Activated CD8-positive, alpha-beta memory T cell treated with anti-CD3 and anti-CD28 coated beads, Interleukin-2, amount 10 ng/mL, durations not matched to agents 7 days and 5 days (primary cell): ENCODE measurements around the gene EPHB2. TPM values are rescaled to one million over a fixed set of nuclear protein-coding genes. Genes with fewer than 3 reads are reported as not detected.

Experiments
- ATAC-seq: fragments of 150-1000 bp; cut with Tn5 transposase; one replicate; pipeline ENCODE4 v1.10.0; 2021; ENCODE audit warnings: moderate library complexity
- CTCF ChIA-PET: fragments of 350-600 bp; sonication (Branson Sonifier 250); formaldehyde crosslinking; loops from one replicate; lab custom pipeline; 2021; ENCODE audit warnings: antibody characterized with exemption; lab: Charles Lee
- DNase-seq: peaks from one replicate; pipeline ENCODE4 v3.0.0-alpha.2; 2020
- H3K27ac Mint-ChIP-seq: one replicate; pipeline ENCODE4 v1.8.0; 2021; ENCODE audit warnings: mild to moderate bottlenecking, mixed read lengths
- H3K27me3 Mint-ChIP-seq: one replicate; pipeline ENCODE4 v1.8.0; 2021; ENCODE audit warnings: mixed read lengths
- H3K36me3 Mint-ChIP-seq: one replicate; pipeline ENCODE4 v1.8.0; 2021; ENCODE audit warnings: mild to moderate bottlenecking, mixed read lengths
- H3K4me1 Mint-ChIP-seq: one replicate; pipeline ENCODE4 v1.8.0; 2021; ENCODE audit warnings: mixed read lengths
- H3K4me3 Mint-ChIP-seq: one replicate; pipeline ENCODE4 v1.8.0; 2021; ENCODE audit warnings: mild to moderate bottlenecking, moderate library complexity, mixed read lengths
- H3K9me3 Mint-ChIP-seq: one replicate; pipeline ENCODE4 v1.8.0; 2022; ENCODE audit warnings: low read depth, mixed read lengths
- total RNA-seq, 2 experiments: library from RNA; stranded (reverse); gene quantifications; one replicate each; pipeline ENCODE4 v1.2.3, GENCODE V29; 2021

Gene EPHB2
- total RNA-seq, 2 experiments from 2014 or later = 0.09 TPM

DNA sequence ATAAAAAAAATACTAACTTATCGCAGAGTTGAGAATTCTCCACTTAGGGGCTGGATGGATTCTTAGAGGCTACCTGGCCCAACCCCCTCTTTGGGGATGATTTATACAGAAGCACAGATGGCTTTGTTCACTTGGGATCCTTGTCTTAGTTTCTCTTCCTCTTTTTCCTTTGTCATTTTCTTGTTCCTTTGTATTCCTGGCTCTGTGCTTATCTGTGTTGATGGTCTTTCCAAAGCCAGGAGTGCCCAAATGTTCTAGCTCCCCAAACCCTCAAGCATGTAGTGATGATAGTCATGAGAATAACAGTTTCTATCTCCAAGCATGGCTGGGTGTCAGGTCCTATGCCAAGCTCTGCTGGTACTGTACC lies 27.4 kb downstream of the EPHB2 start:
- H3K4me1 Mint-ChIP-seq = no peaks in the 10 kb centered on the region
- CTCF ChIA-PET = no interaction called here
- ATAC-seq (no peak), DNase-seq (no peak)
- H3K27me3 Mint-ChIP-seq = peaks cover 8% of the 10 kb centered on the region
- H3K36me3 Mint-ChIP-seq = no peaks in the 10 kb centered on the region
- no peaks in the 10 kb centered on the region for H3K9me3 Mint-ChIP-seq
- H3K4me3 Mint-ChIP-seq = no peak overlapping the region
- H3K27ac Mint-ChIP-seq = no peak overlapping the region

DNA sequence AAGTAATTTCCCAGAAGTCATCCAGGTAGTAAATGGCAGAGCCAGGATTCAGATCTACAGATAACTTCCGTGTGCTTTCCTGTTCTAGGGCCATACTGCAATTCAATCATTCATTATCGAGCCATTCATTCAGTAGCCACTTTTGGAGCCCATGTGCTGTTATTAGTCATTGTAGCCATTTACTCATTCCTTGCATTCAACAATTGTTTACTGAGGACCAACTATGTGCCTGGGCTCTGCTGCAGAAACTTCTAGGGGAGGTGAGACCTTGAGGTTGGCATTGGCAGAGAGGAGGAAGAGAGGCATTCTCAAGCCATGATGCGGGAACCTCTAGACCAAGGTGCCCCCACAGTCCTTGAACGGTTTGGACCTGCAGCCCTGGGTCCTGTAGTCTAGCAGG lies 27.9 kb downstream of the EPHB2 start:
- Mint-ChIP-seq H3K9me3 (no peaks in the 10 kb centered on the region), H3K27ac (no peak overlapping the region), H3K27me3 (peaks cover 8% of the 10 kb centered on the region), H3K4me3 (no peak overlapping the region), H3K36me3 (no peaks in the 10 kb centered on the region), H3K4me1 (no peaks in the 10 kb centered on the region)
- DNase-seq = no peak
- no peak for ATAC-seq
- CTCF ChIA-PET = no interaction called here

DNA sequence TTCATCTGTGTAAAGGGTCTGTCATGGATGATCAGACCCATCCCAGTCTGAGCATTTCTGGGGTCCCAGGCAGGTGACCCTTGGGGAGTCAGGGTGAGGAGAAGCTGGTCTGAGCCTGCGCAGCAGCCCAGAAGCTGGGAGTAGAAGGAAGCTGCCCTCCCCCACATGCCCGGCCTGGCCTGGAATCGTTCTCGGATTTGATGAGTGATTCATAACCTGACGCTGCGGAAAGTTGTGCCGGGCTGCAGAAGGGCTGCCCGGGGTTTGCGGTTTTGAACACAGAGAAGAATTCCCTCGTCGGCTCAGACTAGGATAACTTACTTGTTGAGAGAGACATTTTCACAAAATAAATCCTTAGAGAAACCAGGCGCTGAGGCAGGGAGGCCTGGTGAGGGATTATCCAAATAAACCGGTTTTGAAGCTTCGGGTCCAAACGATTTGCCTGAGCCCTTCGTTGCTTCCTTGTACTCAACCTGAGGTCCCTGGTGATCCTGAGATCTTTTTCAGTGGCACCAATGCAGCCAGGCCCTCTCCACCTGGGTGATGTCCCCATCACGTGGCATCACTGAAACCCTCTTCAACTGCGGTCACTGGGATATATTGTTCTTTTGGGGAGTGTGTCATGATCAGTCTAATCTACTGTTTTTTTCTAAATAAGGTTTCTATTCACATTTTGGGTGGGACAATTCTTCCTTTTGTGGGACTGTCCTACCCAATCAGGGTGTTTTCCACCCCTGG lies 29.2 kb downstream of the EPHB2 start:
- CTCF ChIA-PET = no interaction called here
- no peak overlapping the region for H3K27ac Mint-ChIP-seq
- no peaks in the 10 kb centered on the region for H3K36me3 Mint-ChIP-seq
- DNase-seq = no peak
- no peaks in the 10 kb centered on the region for H3K9me3 Mint-ChIP-seq
- H3K27me3 Mint-ChIP-seq = peaks cover 10% of the 10 kb centered on the region
- no peaks in the 10 kb centered on the region for H3K4me1 Mint-ChIP-seq
- no peak overlapping the region for H3K4me3 Mint-ChIP-seq
- ATAC-seq = no peak

DNA sequence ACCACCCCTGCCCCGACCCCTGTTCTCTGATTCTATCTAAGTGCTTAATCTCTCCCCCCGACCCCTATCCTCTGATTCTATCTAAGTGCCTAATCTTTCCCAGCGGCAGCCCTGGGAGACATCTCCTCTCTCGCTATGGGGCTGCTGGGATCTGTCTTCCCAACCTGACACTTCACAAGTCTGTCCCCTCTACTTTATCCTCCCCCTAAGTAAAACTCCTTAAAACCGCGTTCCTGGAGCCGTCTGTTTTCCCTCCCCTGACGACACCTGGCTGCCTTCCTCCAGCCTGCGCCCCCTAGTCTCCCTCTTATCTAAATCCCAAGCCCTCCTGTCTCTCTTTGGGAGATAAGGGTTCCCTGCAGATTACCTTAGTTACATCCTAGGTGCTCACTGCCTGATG lies 30.5 kb downstream of the EPHB2 start:
- H3K36me3 Mint-ChIP-seq = no peaks in the 10 kb centered on the region

DNA sequence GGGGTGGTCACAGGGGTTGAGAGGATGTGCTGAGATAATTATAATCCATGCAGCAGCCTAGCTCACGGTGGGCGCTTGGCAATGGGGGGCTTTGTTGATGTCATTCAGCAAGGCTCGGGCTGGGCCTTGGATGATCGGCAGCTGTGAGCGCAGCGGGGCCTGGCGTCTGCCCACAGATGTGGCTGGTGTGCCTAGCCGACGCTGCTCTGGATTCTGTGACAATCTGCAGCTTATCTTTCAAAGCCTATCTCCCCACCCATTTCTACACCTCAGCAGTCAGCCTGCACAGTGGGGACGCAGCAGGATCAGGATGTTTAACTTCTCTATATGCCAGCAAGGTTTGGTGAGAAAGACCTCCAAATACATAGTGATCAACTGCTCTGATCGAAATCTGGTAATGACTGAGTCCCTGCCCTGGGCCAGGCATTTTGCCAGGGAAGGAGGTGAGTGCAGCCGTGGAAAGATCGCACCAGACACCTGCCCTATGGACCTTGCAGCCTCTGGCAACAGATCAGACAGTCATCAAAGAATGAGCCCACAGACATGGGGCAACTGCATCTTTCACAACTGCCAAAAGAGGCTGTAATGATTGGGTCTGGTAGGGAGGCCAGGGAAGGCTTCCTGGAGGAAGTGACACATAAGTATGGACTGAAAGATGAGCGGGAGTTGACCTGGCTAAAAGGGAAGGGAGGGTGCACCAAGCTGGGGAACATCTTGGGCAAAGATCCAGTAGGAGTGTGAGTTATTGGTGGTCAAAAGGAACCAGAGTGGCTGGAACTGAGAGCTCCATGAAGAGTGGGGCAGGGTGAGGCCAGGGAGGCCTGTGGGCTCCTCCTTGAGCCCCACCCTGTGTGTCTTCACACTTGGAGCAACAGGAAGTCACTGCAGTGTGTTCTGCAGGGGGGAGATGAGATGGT lies 35.3 kb downstream of the EPHB2 start:
- no peak overlapping the region for H3K27ac Mint-ChIP-seq
- H3K9me3 Mint-ChIP-seq = no peaks in the 10 kb centered on the region
- ATAC-seq = no peak
- H3K36me3 Mint-ChIP-seq = no peaks in the 10 kb centered on the region
- H3K4me1 Mint-ChIP-seq = peaks cover 5% of the 10 kb centered on the region
- no peak for DNase-seq
- no peak overlapping the region for H3K4me3 Mint-ChIP-seq
- CTCF ChIA-PET = interaction anchor here (1.4 kb wide), 2 partner anchors 8 to 111 kb away, joined by 3 to 4 read pairs; no protein-coding TSS in a partner anchor
- peaks cover 17% of the 10 kb centered on the region for H3K27me3 Mint-ChIP-seq

More for the DNA sequence above, 30.5 kb downstream of the EPHB2 start:
- Mint-ChIP-seq H3K9me3 (no peaks in the 10 kb centered on the region), H3K27me3 (peaks cover 17% of the 10 kb centered on the region), H3K27ac (no peak overlapping the region), H3K4me1 (no peaks in the 10 kb centered on the region), H3K4me3 (no peak overlapping the region)
- DNase-seq (no peak), ATAC-seq (no peak)
- CTCF ChIA-PET = no interaction called here

DNA sequence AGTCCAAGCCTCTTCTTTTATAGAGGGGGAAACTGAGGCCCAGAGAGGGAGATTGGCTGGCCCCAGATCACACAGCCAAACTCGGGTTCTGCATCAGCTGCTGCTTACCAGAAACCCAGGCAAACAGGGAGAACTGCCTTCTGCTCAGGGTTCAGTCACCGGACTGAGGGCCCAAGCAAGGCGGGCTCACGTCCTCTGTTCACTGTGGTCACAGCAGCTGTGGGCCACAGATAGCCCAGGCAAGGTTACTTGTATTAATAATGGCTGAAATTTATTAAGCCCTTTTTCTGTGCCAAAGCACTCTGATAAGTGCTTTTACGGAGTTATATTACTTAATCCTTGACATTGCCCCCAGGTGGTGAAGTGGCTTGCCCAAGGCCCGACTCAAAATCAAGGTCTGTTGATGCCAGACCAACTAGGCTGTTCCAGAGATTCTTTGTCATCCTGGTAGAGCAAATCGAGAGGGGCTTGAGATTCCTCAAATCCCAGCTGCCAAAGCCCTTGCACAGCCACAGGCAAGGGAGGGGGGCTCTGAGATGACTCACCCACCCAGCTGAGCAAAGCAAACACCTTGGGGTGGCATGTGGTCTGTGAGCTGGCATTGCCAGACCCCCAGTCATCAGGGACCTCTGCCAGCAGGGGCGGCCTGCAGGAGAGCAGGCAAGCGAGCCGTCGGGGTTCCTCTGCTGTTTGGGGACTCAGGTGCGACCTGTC lies 36.5 kb downstream of the EPHB2 start:
- no peak overlapping the region for H3K27ac Mint-ChIP-seq
- H3K4me3 Mint-ChIP-seq = no peak overlapping the region
- ATAC-seq (no peak), DNase-seq (no peak)
- peaks cover 5% of the 10 kb centered on the region for H3K4me1 Mint-ChIP-seq
- no peaks in the 10 kb centered on the region for H3K9me3 Mint-ChIP-seq
- CTCF ChIA-PET = no interaction called here
- no peaks in the 10 kb centered on the region for H3K36me3 Mint-ChIP-seq
- peaks cover 12% of the 10 kb centered on the region for H3K27me3 Mint-ChIP-seq

DNA sequence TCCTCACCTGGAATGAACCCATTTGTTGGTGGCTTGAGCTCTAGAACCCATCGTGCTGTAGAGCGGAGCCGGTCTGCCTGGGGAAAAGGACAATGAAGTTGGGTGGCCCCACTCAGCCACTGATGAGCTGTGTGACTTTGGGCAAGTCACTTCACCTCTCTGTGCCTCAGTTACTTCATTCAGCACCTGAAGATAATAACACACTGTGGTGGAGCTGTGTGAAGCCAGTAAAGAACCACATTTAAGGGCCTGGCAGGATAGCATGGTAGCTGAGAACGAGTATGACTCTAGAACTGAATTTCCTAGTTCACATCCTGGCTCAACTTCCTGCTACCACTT lies 37.1 kb downstream of the EPHB2 start:
- Mint-ChIP-seq H3K9me3 (no peaks in the 10 kb centered on the region), H3K4me3 (no peak overlapping the region), H3K27me3 (peaks cover 9% of the 10 kb centered on the region), H3K36me3 (no peaks in the 10 kb centered on the region), H3K4me1 (peaks cover 5% of the 10 kb centered on the region), H3K27ac (no peak overlapping the region)
- no peak for ATAC-seq
- CTCF ChIA-PET = no interaction called here
- no peak for DNase-seq

DNA sequence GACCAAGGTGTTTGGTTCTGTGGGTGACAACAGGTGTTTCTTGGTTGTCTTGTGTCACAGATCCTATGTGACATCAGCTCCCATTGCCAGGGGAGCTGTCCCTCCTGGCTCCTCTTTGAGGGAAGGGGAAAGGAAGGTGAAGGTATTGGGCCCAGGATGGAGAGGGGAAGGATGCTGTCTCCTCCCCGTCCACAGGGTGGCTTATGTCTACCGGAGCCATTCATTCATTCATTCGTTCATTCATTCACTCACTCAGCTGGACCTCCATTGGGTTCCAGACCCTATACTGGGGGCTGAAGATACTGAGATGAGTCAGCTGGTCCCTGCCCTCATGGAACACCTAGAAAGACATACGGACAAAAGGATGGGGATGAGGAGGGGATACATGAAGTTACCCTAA lies 38.9 kb downstream of the EPHB2 start:
- H3K36me3 Mint-ChIP-seq = no peaks in the 10 kb centered on the region
- peaks cover 15% of the 10 kb centered on the region for H3K4me1 Mint-ChIP-seq
- ATAC-seq (no peak), DNase-seq (no peak)
- H3K27me3 Mint-ChIP-seq = peaks cover 9% of the 10 kb centered on the region
- CTCF ChIA-PET = no interaction called here
- no peaks in the 10 kb centered on the region for H3K9me3 Mint-ChIP-seq
- H3K27ac Mint-ChIP-seq = no peak overlapping the region
- H3K4me3 Mint-ChIP-seq = no peak overlapping the region

DNA sequence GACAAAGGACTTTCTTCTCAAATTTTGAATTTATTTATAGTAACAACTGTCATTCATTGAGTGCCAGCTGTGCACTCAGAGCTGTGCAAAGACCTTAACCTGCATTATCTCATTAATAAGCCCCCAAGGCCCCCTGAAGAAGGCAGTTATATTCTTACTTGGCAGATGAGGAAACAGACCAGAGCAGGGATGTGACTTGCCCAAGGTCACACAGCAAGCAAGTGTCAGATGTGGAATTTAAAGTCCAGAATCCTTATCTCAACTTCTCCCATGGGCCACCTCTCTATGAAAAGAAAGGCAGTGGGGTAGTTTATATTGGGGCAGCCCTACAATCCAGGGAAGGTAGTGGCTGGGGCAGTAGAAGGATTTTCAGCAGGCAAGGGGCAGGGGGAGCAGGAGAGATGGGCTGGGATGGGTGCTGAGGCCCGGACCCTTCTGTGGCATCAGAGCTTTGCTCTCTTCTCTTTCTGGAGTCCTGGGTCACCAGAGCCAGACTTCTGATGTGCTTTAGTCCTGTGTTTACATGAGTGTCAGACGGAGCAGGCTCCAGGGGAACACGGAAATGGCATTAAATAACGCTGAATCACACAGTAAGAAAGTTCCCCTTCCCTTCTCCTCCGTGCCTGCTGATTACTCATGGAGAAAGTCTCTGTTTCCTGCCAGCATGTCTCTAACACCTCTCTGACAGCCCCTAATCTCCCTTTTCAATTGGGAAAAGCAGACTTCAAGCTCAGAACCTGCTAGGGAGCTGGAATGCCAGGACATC lies 39.5 kb downstream of the EPHB2 start:
- H3K27ac Mint-ChIP-seq = no peak overlapping the region
- DNase-seq (no peak), ATAC-seq (no peak)
- no peaks in the 10 kb centered on the region for H3K9me3 Mint-ChIP-seq
- CTCF ChIA-PET = no interaction called here
- no peak overlapping the region for H3K4me3 Mint-ChIP-seq
- peaks cover 4% of the 10 kb centered on the region for H3K27me3 Mint-ChIP-seq
- peaks cover 15% of the 10 kb centered on the region for H3K4me1 Mint-ChIP-seq
- no peaks in the 10 kb centered on the region for H3K36me3 Mint-ChIP-seq

DNA sequence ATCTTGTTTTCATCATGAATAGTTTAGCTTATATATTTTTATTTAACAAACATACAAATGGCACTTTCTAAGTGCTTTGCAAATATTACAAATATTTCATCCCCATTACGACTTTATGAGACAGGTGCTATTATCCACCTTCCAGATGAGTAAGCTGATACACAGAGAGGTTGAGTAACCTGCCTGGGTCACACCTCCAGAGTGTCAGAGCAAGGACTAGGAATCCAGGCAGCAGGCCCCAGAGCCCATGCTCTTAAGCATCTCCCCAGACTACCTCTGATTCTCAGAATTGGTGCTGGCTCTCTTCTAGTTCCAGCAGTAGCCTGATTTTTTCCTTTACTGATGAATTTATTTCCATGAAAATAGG lies 40.0 kb downstream of the EPHB2 start:
- ATAC-seq = no peak
- H3K36me3 Mint-ChIP-seq = no peaks in the 10 kb centered on the region
- CTCF ChIA-PET = no interaction called here
- no peak overlapping the region for H3K4me3 Mint-ChIP-seq
- H3K27me3 Mint-ChIP-seq = peaks cover 3% of the 10 kb centered on the region
- no peaks in the 10 kb centered on the region for H3K9me3 Mint-ChIP-seq
- H3K4me1 Mint-ChIP-seq = peaks cover 15% of the 10 kb centered on the region
- no peak overlapping the region for H3K27ac Mint-ChIP-seq
- DNase-seq = no peak

DNA sequence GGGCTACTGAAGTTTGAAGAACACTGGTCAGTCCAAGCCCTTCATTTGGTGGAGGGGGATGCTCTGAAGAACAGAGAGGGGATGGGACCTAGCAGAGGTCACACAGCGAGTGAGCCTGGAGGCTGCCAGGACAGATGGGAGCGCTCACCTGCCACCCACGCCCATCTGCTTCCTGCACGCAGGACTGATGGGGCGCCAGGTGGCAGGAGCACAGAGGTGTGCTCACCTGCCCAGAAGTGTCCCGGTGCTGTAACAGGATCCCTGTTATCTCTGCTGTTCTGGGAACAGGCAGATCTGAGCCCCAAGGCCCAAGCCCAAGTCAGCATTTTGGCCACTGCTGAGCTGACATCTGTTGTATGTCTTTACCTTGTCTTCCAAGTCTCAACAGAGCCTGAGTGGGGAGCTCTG lies 40.5 kb downstream of the EPHB2 start:
- Mint-ChIP-seq H3K9me3 (no peaks in the 10 kb centered on the region), H3K27ac (no peak overlapping the region), H3K27me3 (no peaks in the 10 kb centered on the region), H3K4me3 (no peak overlapping the region), H3K36me3 (no peaks in the 10 kb centered on the region), H3K4me1 (peaks cover 15% of the 10 kb centered on the region)
- CTCF ChIA-PET = no interaction called here
- ATAC-seq (no peak), DNase-seq (no peak)

DNA sequence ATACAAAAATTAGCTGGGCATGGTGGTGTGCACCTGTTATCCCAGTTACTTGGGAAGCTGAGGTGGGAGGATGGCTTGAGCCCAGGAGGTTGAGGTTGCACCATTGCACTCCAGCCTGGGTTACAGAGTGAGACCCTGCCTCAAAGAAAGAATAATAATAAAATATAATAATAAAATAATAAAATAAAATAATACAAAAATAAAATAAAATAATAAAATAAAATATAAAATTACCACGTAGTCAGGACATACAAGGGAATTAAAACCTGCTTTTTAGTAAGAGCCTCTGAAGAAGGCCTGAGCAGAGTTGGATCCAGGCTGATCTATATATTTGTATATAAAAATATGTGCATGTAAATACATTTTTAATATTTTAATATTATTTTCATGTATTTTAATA lies 41.7 kb downstream of the EPHB2 start:
- Mint-ChIP-seq H3K36me3 (no peaks in the 10 kb centered on the region), H3K27me3 (no peaks in the 10 kb centered on the region), H3K4me3 (no peak overlapping the region), H3K4me1 (peaks cover 15% of the 10 kb centered on the region), H3K27ac (no peak overlapping the region), H3K9me3 (no peaks in the 10 kb centered on the region)
- CTCF ChIA-PET = no interaction called here
- no peak for ATAC-seq
- DNase-seq = no peak

DNA sequence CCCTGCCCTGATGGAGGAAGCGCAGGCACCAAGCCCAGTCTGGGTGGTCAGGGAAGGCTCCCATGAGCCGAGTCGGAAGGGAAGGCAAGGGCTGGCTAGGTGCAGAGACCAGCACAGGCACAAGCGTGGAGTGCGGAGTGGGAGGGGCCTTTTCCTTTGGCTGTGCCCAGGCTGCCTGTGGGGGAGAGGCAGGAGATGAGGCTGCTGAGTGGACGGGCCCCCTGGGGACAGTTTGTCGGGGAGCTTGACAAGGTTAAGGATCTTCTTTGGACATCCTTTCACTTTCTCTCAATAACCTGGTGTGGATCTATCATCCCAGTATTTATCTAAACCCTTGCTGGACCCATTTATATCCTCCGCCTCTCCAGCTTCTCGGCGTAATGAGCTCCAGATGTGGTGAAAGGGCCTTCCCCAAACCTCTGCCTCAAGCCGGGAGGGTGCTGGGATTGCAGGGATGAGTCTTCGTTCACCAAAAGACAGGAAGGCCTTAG lies 42.9 kb downstream of the EPHB2 start:
- Mint-ChIP-seq H3K4me3 (no peak overlapping the region), H3K4me1 (peaks cover 15% of the 10 kb centered on the region), H3K27me3 (no peaks in the 10 kb centered on the region), H3K36me3 (no peaks in the 10 kb centered on the region), H3K27ac (no peak overlapping the region), H3K9me3 (no peaks in the 10 kb centered on the region)
- CTCF ChIA-PET = interaction anchor here (1.3 kb wide), 1 partner anchor 8 kb away, joined by 3 read pairs; no protein-coding TSS in a partner anchor
- DNase-seq (no peak), ATAC-seq (no peak)
